ENCODE results near the gene AGPS. TPM values are rescaled to one million over a fixed set of nuclear protein-coding genes. Genes with fewer than 3 reads are reported as not detected.

AGPS gene
- total RNA-seq, 1 experiment from 2014 or later, result 107 TPM

GRCh38 chr2:177476897-177477296, 84.3 kb downstream of the AGPS start:
- Histone ChIP-seq H3K27me3 (ENCODE audit: insufficient read depth, low read depth) (no peaks in the 10 kb centered on the region), H3F3A (ENCODE audit: insufficient read depth, low read depth) (peaks cover 14% of the 10 kb centered on the region), H3K79me2 (ENCODE audit: low read depth) (no peaks in the 10 kb centered on the region), H3K4me2 (no peak overlapping the region), H4K20me1 (ENCODE audit: insufficient read depth) (no peaks in the 10 kb centered on the region), H3K4me1 (replicated peaks; ENCODE audit: insufficient read depth) (0 out of 2 replicates have a peak, but pooled peaks cover 5% of the 10 kb centered on the region), H3K9me3 (ENCODE audit: insufficient read depth, low read depth) (peaks cover 18% of the 10 kb centered on the region; the same call in 1 of the 2 replicates), H3K36me3 (ENCODE audit: low read depth) (peaks cover 18% of the 10 kb centered on the region), H3K27ac (no peak overlapping the region), H3K4me3 (no peak overlapping the region), H3K9me2 (ENCODE audit: insufficient read depth) (no peaks in the 10 kb centered on the region; the same call in 1 of the 2 replicates), H2AFZ (no peak overlapping the region)
- DNase-seq, result no peak
- ChIA-PET CTCF (no interaction called here), POLR2A (ENCODE audit: unreplicated experiment) (no interaction called here)
- TF ChIP-seq, protein P1, sequence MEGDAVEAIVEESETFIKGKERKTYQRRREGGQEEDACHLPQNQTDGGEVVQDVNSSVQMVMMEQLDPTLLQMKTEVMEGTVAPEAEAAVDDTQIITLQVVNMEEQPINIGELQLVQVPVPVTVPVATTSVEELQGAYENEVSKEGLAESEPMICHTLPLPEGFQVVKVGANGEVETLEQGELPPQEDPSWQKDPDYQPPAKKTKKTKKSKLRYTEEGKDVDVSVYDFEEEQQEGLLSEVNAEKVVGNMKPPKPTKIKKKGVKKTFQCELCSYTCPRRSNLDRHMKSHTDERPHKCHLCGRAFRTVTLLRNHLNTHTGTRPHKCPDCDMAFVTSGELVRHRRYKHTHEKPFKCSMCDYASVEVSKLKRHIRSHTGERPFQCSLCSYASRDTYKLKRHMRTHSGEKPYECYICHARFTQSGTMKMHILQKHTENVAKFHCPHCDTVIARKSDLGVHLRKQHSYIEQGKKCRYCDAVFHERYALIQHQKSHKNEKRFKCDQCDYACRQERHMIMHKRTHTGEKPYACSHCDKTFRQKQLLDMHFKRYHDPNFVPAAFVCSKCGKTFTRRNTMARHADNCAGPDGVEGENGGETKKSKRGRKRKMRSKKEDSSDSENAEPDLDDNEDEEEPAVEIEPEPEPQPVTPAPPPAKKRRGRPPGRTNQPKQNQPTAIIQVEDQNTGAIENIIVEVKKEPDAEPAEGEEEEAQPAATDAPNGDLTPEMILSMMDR (conservative IDR thresholded peaks at IDR 0.05), result no peak
- TF ChIP-seq EZH2 (IDR thresholded peaks at IDR 0.05; ENCODE audit: low read depth), result no peak
- intact Hi-C loops (cut with micrococcal nuclease; ENCODE audit: unreplicated experiment), result no loop called here
- BruUV-seq (replicated peaks), result no TSS peak

DNA sequence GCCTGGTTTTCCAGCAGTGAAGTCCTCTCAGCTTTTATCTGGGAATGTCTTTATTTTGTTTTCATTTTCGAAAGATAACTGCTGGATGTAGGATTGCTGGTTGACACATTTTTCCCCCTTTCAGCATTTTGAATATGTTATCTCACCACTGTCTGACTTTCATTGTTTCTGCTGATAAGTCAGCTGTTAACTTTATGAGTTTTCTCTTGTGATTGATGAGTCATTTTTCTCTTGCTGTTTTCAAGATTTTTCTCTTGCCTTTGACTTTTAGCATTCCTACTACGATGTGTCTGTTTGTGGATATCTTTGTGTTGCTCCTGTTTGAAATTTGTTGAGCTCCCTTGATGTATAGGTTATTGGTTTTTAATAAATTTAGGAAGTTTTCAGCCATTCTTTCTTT, 85.5 kb downstream of the AGPS start:
- peaks cover 18% of the 10 kb centered on the region for H3K36me3 ChIP-seq (ENCODE audit: low read depth)
- peaks cover 18% of the 10 kb centered on the region; the same call in 1 of the 2 replicates for H3K9me3 ChIP-seq (ENCODE audit: insufficient read depth, low read depth)
- intact Hi-C loops (cut with micrococcal nuclease; ENCODE audit: unreplicated experiment), result no loop called here
- ChIA-PET POLR2A (ENCODE audit: unreplicated experiment) (no interaction called here), CTCF (no interaction called here)
- H3K4me2 ChIP-seq, result no peak overlapping the region
- H4K20me1 ChIP-seq (ENCODE audit: insufficient read depth), result no peaks in the 10 kb centered on the region
- BruUV-seq (replicated peaks), result no TSS peak
- H3F3A ChIP-seq (ENCODE audit: insufficient read depth, low read depth), result peaks cover 14% of the 10 kb centered on the region
- no peak overlapping the region for H3K27ac ChIP-seq
- 0 out of 2 replicates have a peak, but pooled peaks cover 5% of the 10 kb centered on the region for H3K4me1 ChIP-seq (replicated peaks; ENCODE audit: insufficient read depth)
- H3K79me2 ChIP-seq (ENCODE audit: low read depth), result no peaks in the 10 kb centered on the region
- DNase-seq, result no peak
- no peak overlapping the region for H2AFZ ChIP-seq
- no peaks in the 10 kb centered on the region for H3K27me3 ChIP-seq (ENCODE audit: insufficient read depth, low read depth)
- no peak for TF ChIP-seq EZH2 (IDR thresholded peaks at IDR 0.05; ENCODE audit: low read depth)
- TF ChIP-seq, protein P1 (conservative IDR thresholded peaks at IDR 0.05), result no peak
- no peak overlapping the region for H3K4me3 ChIP-seq
- H3K9me2 ChIP-seq (ENCODE audit: insufficient read depth), result no peaks in the 10 kb centered on the region; the same call in 1 of the 2 replicates

DNA sequence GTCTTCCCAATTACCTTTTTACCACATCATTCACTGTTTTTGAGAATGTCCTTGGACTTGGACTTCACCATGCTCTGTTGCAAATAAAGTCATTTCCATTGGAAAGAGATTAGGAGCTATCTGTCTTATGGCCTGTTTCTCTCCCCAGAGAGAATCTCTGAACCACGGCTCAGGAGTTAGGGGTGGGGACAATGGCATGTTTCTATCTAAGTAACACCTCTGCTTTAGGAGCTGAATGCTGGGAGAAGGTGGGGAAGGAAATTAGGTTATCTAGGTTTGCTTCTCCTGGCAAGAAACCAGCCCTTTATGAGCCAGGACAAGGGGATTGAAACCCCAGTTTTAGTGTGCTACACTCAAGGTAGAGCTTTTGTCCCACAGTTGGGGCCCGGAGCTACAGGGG, 86.3 kb downstream of the AGPS start:
- Histone ChIP-seq H2AFZ (no peak overlapping the region), H3K9me2 (ENCODE audit: insufficient read depth) (no peaks in the 10 kb centered on the region; the same call in 1 of the 2 replicates), H3K36me3 (ENCODE audit: low read depth) (peaks cover 18% of the 10 kb centered on the region), H3K27ac (no peak overlapping the region), H3K79me2 (ENCODE audit: low read depth) (no peaks in the 10 kb centered on the region), H3K4me2 (no peak overlapping the region), H3K9me3 (ENCODE audit: insufficient read depth, low read depth) (peaks cover 18% of the 10 kb centered on the region; the same call in 1 of the 2 replicates), H3K4me3 (no peak overlapping the region), H3K27me3 (ENCODE audit: insufficient read depth, low read depth) (no peaks in the 10 kb centered on the region), H4K20me1 (ENCODE audit: insufficient read depth) (no peaks in the 10 kb centered on the region), H3F3A (ENCODE audit: insufficient read depth, low read depth) (peaks cover 14% of the 10 kb centered on the region), H3K4me1 (replicated peaks; ENCODE audit: insufficient read depth) (0 out of 2 replicates have a peak, but pooled peaks cover 5% of the 10 kb centered on the region)
- DNase-seq, result no peak
- POLR2A ChIA-PET (ENCODE audit: unreplicated experiment), result no interaction called here
- BruUV-seq (replicated peaks), result no TSS peak
- no peak for TF ChIP-seq EZH2 (IDR thresholded peaks at IDR 0.05; ENCODE audit: low read depth)
- TF ChIP-seq, protein P1 (conservative IDR thresholded peaks at IDR 0.05), result no peak
- intact Hi-C loops (cut with micrococcal nuclease; ENCODE audit: unreplicated experiment), result no loop called here
- CTCF ChIA-PET, result no interaction called here

Measured in PC-9 (cell line).